H1 (cell line): ENCODE measurements around the gene THRB. TPM values are rescaled to one million over a fixed set of nuclear protein-coding genes. Genes with fewer than 3 reads are reported as not detected.

ENCODE experiments used
- CTCF ChIA-PET: fragments of 300-600 bp; sonication (Branson Sonifier 250); formaldehyde crosslinking; loops from one replicate; lab custom pipeline; 2021; ENCODE audit not compliant: partially characterized antibody; lab: Charles Lee
- POLR2A ChIA-PET: fragments of 300-600 bp; sonication (Branson Sonifier 250); formaldehyde crosslinking; loops from one replicate; lab custom pipeline; 2021; ENCODE audit warnings: inconsistent platforms; ENCODE audit not compliant: partially characterized antibody; lab: Charles Lee
- DNase-seq, 2 experiments: peaks; one replicate each; pipeline versions ENCODE4 v3.0.0 to v3.0.0-alpha.2; 2010 to 2022; ENCODE audit warnings: low spot score in 2 of 2, low read depth in 1 of 2, mixed read lengths in 1 of 2
- FAIRE-seq: peaks from 2 replicates; lab custom pipeline; 2011; peaks lifted over from hg19 to GRCh38; lab: Jason Lieb, UNC
- H2AFZ ChIP-seq: 2 replicates; pipeline ENCODE4 v1.8.1; 2012; ENCODE audit warnings: low read length, inconsistent platforms
- H2AK5ac ChIP-seq: 2 replicates; pipeline ENCODE4 v1.6.1; 2013; ENCODE audit warnings: low read depth, low read length
- H2BK120ac ChIP-seq: replicated peaks from 2 replicates; pipeline ENCODE3; 2013; ENCODE audit warnings: low read depth, low read length, inconsistent platforms
- H2BK12ac ChIP-seq: 2 replicates; pipeline ENCODE4 v1.6.1; 2013; ENCODE audit warnings: low read depth, low read length
- H2BK15ac ChIP-seq: 2 replicates; pipeline ENCODE4 v1.6.1; 2013; ENCODE audit warnings: low read length
- H2BK20ac ChIP-seq: 2 replicates; pipeline ENCODE4 v1.6.1; 2013; ENCODE audit warnings: low read length
- H2BK5ac ChIP-seq: 2 replicates; pipeline ENCODE4 v1.6.1; 2013; ENCODE audit warnings: low read depth, low read length
- H3K14ac ChIP-seq: 2 replicates; pipeline ENCODE4 v1.6.1; 2013; ENCODE audit warnings: inconsistent platforms; ENCODE audit not compliant: insufficient read length
- H3K18ac ChIP-seq: 2 replicates; pipeline ENCODE4 v1.6.1; 2013; ENCODE audit warnings: low read length; ENCODE audit errors: extremely low read depth
- H3K23ac ChIP-seq: 2 replicates; pipeline ENCODE4 v1.6.1; 2013; ENCODE audit warnings: inconsistent platforms; ENCODE audit not compliant: insufficient read length
- H3K23me2 ChIP-seq: 2 replicates; pipeline ENCODE4 v1.6.1; 2013; ENCODE audit warnings: low read depth, low read length
- H3K27ac ChIP-seq: 2 replicates; pipeline ENCODE4 v1.6.1; 2011; ENCODE audit warnings: low read depth, low read length, inconsistent platforms
- H3K27me3 ChIP-seq, 4 experiments: replicated peaks in 1 of 4; 1 replicate in 1 of 4; 2 replicates in 3 of 4; pipeline versions ENCODE4 v1.6.1 to v1.8.1; 2011 to 2013; ENCODE audit warnings: low read length in 3 of 4, mild to moderate bottlenecking in 3 of 4, inconsistent platforms in 2 of 4, mixed read lengths in 2 of 4, moderate library complexity in 1 of 4; ENCODE audit not compliant: control insufficient read depth in 3 of 4, insufficient read depth in 3 of 4; ENCODE audit errors: extremely low read depth in 1 of 4
- H3K36me3 ChIP-seq, 4 experiments: 2 replicates each; pipeline versions ENCODE4 v1.6.1 to v1.8.1; 2011 to 2013; ENCODE audit warnings: mild to moderate bottlenecking in 4 of 4, low read length in 3 of 4, moderate library complexity in 2 of 4, control low read depth in 1 of 4, inconsistent platforms in 1 of 4; ENCODE audit not compliant: insufficient read depth in 4 of 4, control insufficient read depth in 2 of 4
- H3K4ac ChIP-seq: replicated peaks from 2 replicates; pipeline ENCODE3; 2013; ENCODE audit warnings: low read length, low read depth, mixed read lengths, inconsistent platforms; ENCODE audit not compliant: insufficient read length
- H3K4me1 ChIP-seq, 4 experiments: replicated peaks in 1 of 4; 1 replicate in 1 of 4; 2 replicates in 3 of 4; pipeline versions ENCODE4 v1.6.1 to v1.8.1; 2011 to 2013; ENCODE audit warnings: low read length in 3 of 4, inconsistent platforms in 2 of 4, mixed read lengths in 1 of 4; ENCODE audit not compliant: insufficient read depth in 4 of 4, control insufficient read depth in 3 of 4
- H3K4me2 ChIP-seq, 2 experiments: 2 replicates each; pipeline versions ENCODE4 v1.6.1 to v1.8.1; 2011 to 2013; ENCODE audit warnings: low read depth in 2 of 2, low read length in 2 of 2, control low read depth in 1 of 2, inconsistent platforms in 1 of 2, mild to moderate bottlenecking in 1 of 2; ENCODE audit not compliant: insufficient read depth in 1 of 2
- H3K4me3 ChIP-seq, 4 experiments: fragments of 200-600, 300-600 bp in 1 of 4; sonication (generic), shearing (Covaris generic), sonication (Bioruptor Twin) in 1 of 4; 2 replicates each; pipeline versions ENCODE4 v1.5.1 to v1.8.1; 2011 to 2016; ENCODE audit warnings: low read length in 4 of 4, low read depth in 3 of 4, control low read depth in 2 of 4, inconsistent platforms in 2 of 4, mild to moderate bottlenecking in 2 of 4, mixed read lengths in 1 of 4, moderate library complexity in 1 of 4; ENCODE audit not compliant: insufficient read depth in 2 of 4; ENCODE audit errors: extremely low read depth in 1 of 4
- H3K56ac ChIP-seq: replicated peaks from 2 replicates; pipeline ENCODE3; 2013; ENCODE audit warnings: low read depth, mild to moderate bottlenecking, mixed read lengths, low read length, inconsistent platforms; ENCODE audit not compliant: insufficient read length
- H3K79me1 ChIP-seq: 2 replicates; pipeline ENCODE4 v1.6.1; 2013; ENCODE audit warnings: low read depth, low read length, control low read depth
- H3K79me2 ChIP-seq, 2 experiments: 2 replicates each; pipeline versions ENCODE4 v1.6.1 to v1.8.1; 2012 to 2013; ENCODE audit warnings: low read length in 2 of 2, mild to moderate bottlenecking in 2 of 2, inconsistent platforms in 1 of 2; ENCODE audit not compliant: insufficient read depth in 2 of 2, control insufficient read depth in 1 of 2
- H3K9ac ChIP-seq, 4 experiments: replicated peaks in 1 of 4; 1 replicate in 1 of 4; 2 replicates in 3 of 4; pipeline versions ENCODE4 v1.6.1 to v1.8.1; 2011 to 2013; ENCODE audit warnings: low read depth in 3 of 4, low read length in 3 of 4, control low read depth in 2 of 4, mild to moderate bottlenecking in 2 of 4, moderate library complexity in 2 of 4, inconsistent platforms in 1 of 4; ENCODE audit errors: extremely low read depth in 1 of 4
- H3K9me3 ChIP-seq, 2 experiments: 2 replicates each; pipeline versions ENCODE4 v1.6.1 to v1.8.1; 2012 to 2013; ENCODE audit warnings: mild to moderate bottlenecking in 2 of 2, moderate library complexity in 2 of 2, control low read depth in 1 of 2, inconsistent platforms in 1 of 2, low read depth in 1 of 2, low read length in 1 of 2, mixed read lengths in 1 of 2; ENCODE audit not compliant: insufficient read depth in 2 of 2
- H4K20me1 ChIP-seq, 2 experiments: replicated peaks in 1 of 2; 2 replicates each; pipeline versions ENCODE3 to v1.8.1; 2011 to 2013; ENCODE audit warnings: inconsistent platforms in 2 of 2, low read length in 2 of 2, mild to moderate bottlenecking in 1 of 2; ENCODE audit not compliant: insufficient read depth in 2 of 2, control insufficient read depth in 1 of 2
- H4K5ac ChIP-seq: 2 replicates; pipeline ENCODE4 v1.6.1; 2013; ENCODE audit warnings: low read length, low read depth, mixed read lengths, inconsistent platforms; ENCODE audit not compliant: insufficient read length
- H4K8ac ChIP-seq: 2 replicates; pipeline ENCODE4 v1.8.0; 2013; ENCODE audit warnings: mild to moderate bottlenecking, moderate library complexity, low read length, inconsistent platforms; ENCODE audit not compliant: insufficient read depth; ENCODE audit errors: extremely low read depth
- H4K91ac ChIP-seq: replicated peaks from 2 replicates; pipeline ENCODE3; 2013; ENCODE audit warnings: low read length, mixed read lengths, inconsistent platforms; ENCODE audit not compliant: insufficient read length
- KDM1A ChIP-seq: fragments of 200-600, 300-600 bp; sonication (generic); IDR thresholded peaks from 2 replicates; pipeline ENCODE4 v1.7.1; 2016; ENCODE audit warnings: mild to moderate bottlenecking, low read length, borderline replicate concordance
- MAFK ChIP-seq: IDR thresholded peaks from 2 replicates; pipeline ENCODE4 v1.6.1; 2012; ENCODE audit warnings: low read depth, mild to moderate bottlenecking, improper control_type of control experiment, low read length
- NRF1 ChIP-seq: IDR thresholded peaks from 2 replicates; pipeline ENCODE4 v1.6.1; 2011; ENCODE audit warnings: mild to moderate bottlenecking, low read depth, low read length, improper control_type of control experiment
- SIRT6 ChIP-seq: IDR thresholded peaks from one replicate; pipeline ENCODE4 v1.7.1; 2012; ENCODE audit warnings: low read length, inconsistent platforms
- TAF1 ChIP-seq: IDR thresholded peaks from 2 replicates; pipeline ENCODE4 v1.6.1; 2011; ENCODE audit warnings: mild to moderate bottlenecking, low read depth, low read length
- WGBS, 2 experiments: shearing (Covaris generic) in 1 of 2; methylation state at CpG; one replicate each; pipeline versions ENCODE4 v1.1.6 to v1.1.7; 2013 to 2015; ENCODE audit warnings: low lambda C conversion rate in 2 of 2, mixed read lengths in 2 of 2, inconsistent platforms in 1 of 2, low coverage in 1 of 2, missing lambda C conversion rate in 1 of 2; ENCODE audit not compliant: insufficient replicate concordance in 2 of 2, insufficient coverage in 1 of 2, insufficient read length in 1 of 2; ENCODE audit errors: extremely low coverage in 1 of 2, missing lambda C conversion rate in 1 of 2; 5-methylcytosine and 5-hydroxymethylcytosine counted together
- polyA plus RNA-seq, 7 experiments: library from polyadenylated mRNA; depleted of rRNA in 3 of 7; stranded (reverse) in 5 of 7; unstranded in 2 of 7; fragments of >200 nt in 5 of 7; fragments of 200-250 nt in 2 of 7; gene quantifications; 1 replicate in 5 of 7; 2 replicates in 1 of 7; 4 replicates in 1 of 7; pipeline versions ENCODE4 v1.2.1 to v1.2.3, GENCODE V29; 2011 to 2013; ENCODE audit warnings: missing spikeins in 2 of 7, mixed read lengths in 2 of 7
- total RNA-seq: library from RNA; stranded (reverse); fragmentation: NEBNext Ultra II Directional; extraction: Animal tissue kit (Norgen Biotek cat#: 25700); gene quantifications from 2 replicates; pipeline ENCODE4 v1.2.1, GENCODE V29; 2021

Gene THRB
- total and polyA plus RNA-seq, 2 of the 8 experiments (the other 6 are each of a cell fraction or from before 2014, with no cell fraction given): 0.98 to 3.9 TPM

- H3K4ac ChIP-seq: no peak overlapping the region
- H3K27me3 ChIP-seq: no peaks in the 10 kb centered on the region
- WGBS, 2 experiments: 80% methylated on average over 1 of the region's 1 CpG; no CpG with 5 or more reads in 1 of the 2 experiments
- H3K56ac ChIP-seq: no peak overlapping the region
- H2BK20ac ChIP-seq: no peak overlapping the region
- no peaks in the 10 kb centered on the region for H3K79me2 ChIP-seq
- H3K79me1 ChIP-seq: no peaks in the 10 kb centered on the region
- H3K23me2 ChIP-seq: no peaks in the 10 kb centered on the region
- no peak overlapping the region for H3K27ac ChIP-seq
- H3K23ac ChIP-seq: no peak overlapping the region
- no peak overlapping the region for H2BK15ac ChIP-seq
- H3K4me1 ChIP-seq: peaks cover 0 to 2% (median 0%) of the 10 kb centered on the region in 4 experiments; a peak in 1 of 7 replicates
- no peak overlapping the region for H2AK5ac ChIP-seq
- H2BK120ac ChIP-seq: no peak overlapping the region
- no peaks in the 10 kb centered on the region for H4K20me1 ChIP-seq
- H3K4me3 ChIP-seq: no peak overlapping the region
- H4K91ac ChIP-seq: no peak overlapping the region
- DNase-seq (no peak), FAIRE-seq (no peak)
- no peak overlapping the region for H4K5ac ChIP-seq
- no peak overlapping the region for H2BK5ac ChIP-seq
- no peak overlapping the region for H3K18ac ChIP-seq
- H2AFZ ChIP-seq: no peak overlapping the region
- H3K14ac ChIP-seq: no peak overlapping the region
- peaks cover 0 to 3% of the 10 kb centered on the region in 2 experiments; a peak in 1 of 4 replicates for H3K9me3 ChIP-seq
- H3K4me2 ChIP-seq: no peak overlapping the region
- no peak overlapping the region for H2BK12ac ChIP-seq
- no peak overlapping the region for H4K8ac ChIP-seq
- CTCF ChIA-PET: interaction anchor here (0.7 kb wide), 1 partner anchor 63 kb away, joined by 3 read pairs; no protein-coding TSS in a partner anchor
- H3K36me3 ChIP-seq: peaks cover 0 to 3% (median 0%) of the 10 kb centered on the region in 4 experiments; a peak in 1 of 8 replicates
- POLR2A ChIA-PET: no interaction called here
- no peak overlapping the region for H3K9ac ChIP-seq
- TF ChIP-seq NRF1: no peak
- no peak for TF ChIP-seq KDM1A
- no peak for TF ChIP-seq SIRT6
- TF ChIP-seq TAF1: no peak
- TF ChIP-seq MAFK: no peak
Observed at GRCh38 chr3:24462737-24463136, 31.9 kb downstream of the THRB start.
